ENCODE results near the gene CDC123. TPM values are rescaled to one million over a fixed set of nuclear protein-coding genes. Genes with fewer than 3 reads are reported as not detected.

Gene CDC123
- total and polyA plus RNA-seq, 2 of the 4 experiments (the other 2 are of a cell fraction): 100 to 203 TPM

- intact Hi-C loops (cut with micrococcal nuclease): no loop called here
- Histone ChIP-seq H3K4me3 (ENCODE audit: insufficient read depth, low read depth, low read length) (no peak overlapping the region), H3K18ac (ENCODE audit: low read depth, low read length) (no peak overlapping the region), H2AK5ac (ENCODE audit: low read depth, low read length) (no peak overlapping the region), H3K14ac (replicated peaks; ENCODE audit: low read depth, low read length) (no peak overlapping the region), H3K27me3 (ENCODE audit: control insufficient read depth, insufficient read depth, low read length) (no peaks in the 10 kb centered on the region), H3K27ac (ENCODE audit: insufficient read depth, low read length) (no peak overlapping the region), H2BK120ac (ENCODE audit: low read depth, low read length) (no peak overlapping the region), H3K4me2 (ENCODE audit: low read depth, low read length) (no peak overlapping the region), H2AK9ac (replicated peaks; ENCODE audit: low read depth, low read length, poor library complexity) (no peak overlapping the region), H4K91ac (ENCODE audit: insufficient read depth, low read depth, low read length) (no peak overlapping the region), H3K4me1 (ENCODE audit: control insufficient read depth, insufficient read depth, low read length) (no peaks in the 10 kb centered on the region), H3K79me1 (ENCODE audit: low read depth in 1 of 2, low read length in 2 of 2) (peaks cover 30 to 31% of the 10 kb centered on the region in 2 experiments), H3K9me3 (ENCODE audit: control insufficient read depth, insufficient read depth, low read length) (no peaks in the 10 kb centered on the region), H2BK20ac (ENCODE audit: low read depth, low read length) (no peak overlapping the region), H3K4ac (ENCODE audit: low read depth, low read length) (no peak overlapping the region), H2BK5ac (ENCODE audit: low read depth, low read length, poor library complexity, severe bottlenecking) (no peak overlapping the region), H3K9ac (ENCODE audit: low read depth, low read length) (no peak overlapping the region), H3K9me1 (ENCODE audit: insufficient read depth, low read length) (0 out of 2 replicates have a peak, but pooled peaks cover 6% of the 10 kb centered on the region), H4K8ac (ENCODE audit: low read depth in 2 of 2, low read length in 2 of 2) (no peak overlapping the region), H3K23ac (ENCODE audit: low read depth, low read length) (no peak overlapping the region), H2BK15ac (ENCODE audit: low read depth, low read length) (no peak overlapping the region), H4K5ac (ENCODE audit: low read depth, low read length) (no peak overlapping the region), H2AFZ (replicated peaks; ENCODE audit: low read length, poor library complexity) (no peak overlapping the region), H3K56ac (ENCODE audit: extremely low read depth, insufficient read depth, low read length) (no peak overlapping the region), H4K20me1 (ENCODE audit: insufficient read depth, low read length) (0 out of 2 replicates have a peak, but pooled peaks cover 1% of the 10 kb centered on the region), H3K36me3 (ENCODE audit: control insufficient read depth, insufficient read depth, low read length) (peaks cover 21% of the 10 kb centered on the region)
- WGBS, 2 experiments (ENCODE audit: extremely low coverage in 2 of 2, insufficient read length in 1 of 2): no CpG with 5 or more reads among the region's 7 CpGs
- ChIA-PET CTCF (no interaction called here), POLR2A (ENCODE audit: unreplicated experiment) (no interaction called here)
- in situ Hi-C loops (cut with MboI; ENCODE audit: low sequenced_read_pairs): no loop called here
- BruUV-seq (replicated peaks): no TSS peak
- DNase-seq (no peak), ATAC-seq (ENCODE audit: low read depth) (no peak)
- TF ChIP-seq MAFK (IDR thresholded peaks at IDR 0.05; ENCODE audit: low read depth, low read length) (no peak), RFX5 (IDR thresholded peaks at IDR 0.05; ENCODE audit: low read depth, low read length) (no peak), CEBPB (IDR thresholded peaks at IDR 0.05; ENCODE audit: low read depth, low read length) (no peak), FOS (IDR thresholded peaks at IDR 0.05; ENCODE audit: low read depth, low read length) (no peak), BHLHE40 (IDR thresholded peaks at IDR 0.05; ENCODE audit: low read depth, low read length) (no peak), SMC3 (IDR thresholded peaks at IDR 0.05; ENCODE audit: low read depth, low read length) (no peak), MAZ (IDR thresholded peaks at IDR 0.05; ENCODE audit: borderline replicate concordance, low read depth, low read length) (no peak), CHD1 (IDR thresholded peaks at IDR 0.05; ENCODE audit: low read depth, low read length) (no peak), RAD21 (IDR thresholded peaks at IDR 0.05; ENCODE audit: low read length) (no peak), RCOR1 (IDR thresholded peaks at IDR 0.05; ENCODE audit: insufficient replicate concordance, low read length) (no peak), USF2 (IDR thresholded peaks at IDR 0.05; ENCODE audit: low read depth, low read length) (no peak), MXI1 (IDR thresholded peaks at IDR 0.05; ENCODE audit: borderline replicate concordance, low read depth, low read length) (no peak), POLR2A (IDR thresholded peaks at IDR 0.05; ENCODE audit: low read depth, low read length) (no peak)
- TF ChIP-seq, protein P1, sequence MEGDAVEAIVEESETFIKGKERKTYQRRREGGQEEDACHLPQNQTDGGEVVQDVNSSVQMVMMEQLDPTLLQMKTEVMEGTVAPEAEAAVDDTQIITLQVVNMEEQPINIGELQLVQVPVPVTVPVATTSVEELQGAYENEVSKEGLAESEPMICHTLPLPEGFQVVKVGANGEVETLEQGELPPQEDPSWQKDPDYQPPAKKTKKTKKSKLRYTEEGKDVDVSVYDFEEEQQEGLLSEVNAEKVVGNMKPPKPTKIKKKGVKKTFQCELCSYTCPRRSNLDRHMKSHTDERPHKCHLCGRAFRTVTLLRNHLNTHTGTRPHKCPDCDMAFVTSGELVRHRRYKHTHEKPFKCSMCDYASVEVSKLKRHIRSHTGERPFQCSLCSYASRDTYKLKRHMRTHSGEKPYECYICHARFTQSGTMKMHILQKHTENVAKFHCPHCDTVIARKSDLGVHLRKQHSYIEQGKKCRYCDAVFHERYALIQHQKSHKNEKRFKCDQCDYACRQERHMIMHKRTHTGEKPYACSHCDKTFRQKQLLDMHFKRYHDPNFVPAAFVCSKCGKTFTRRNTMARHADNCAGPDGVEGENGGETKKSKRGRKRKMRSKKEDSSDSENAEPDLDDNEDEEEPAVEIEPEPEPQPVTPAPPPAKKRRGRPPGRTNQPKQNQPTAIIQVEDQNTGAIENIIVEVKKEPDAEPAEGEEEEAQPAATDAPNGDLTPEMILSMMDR (conservative IDR thresholded peaks at IDR 0.05; ENCODE audit: low read depth, low read length): no peak
- TF ChIP-seq, protein P2, sequence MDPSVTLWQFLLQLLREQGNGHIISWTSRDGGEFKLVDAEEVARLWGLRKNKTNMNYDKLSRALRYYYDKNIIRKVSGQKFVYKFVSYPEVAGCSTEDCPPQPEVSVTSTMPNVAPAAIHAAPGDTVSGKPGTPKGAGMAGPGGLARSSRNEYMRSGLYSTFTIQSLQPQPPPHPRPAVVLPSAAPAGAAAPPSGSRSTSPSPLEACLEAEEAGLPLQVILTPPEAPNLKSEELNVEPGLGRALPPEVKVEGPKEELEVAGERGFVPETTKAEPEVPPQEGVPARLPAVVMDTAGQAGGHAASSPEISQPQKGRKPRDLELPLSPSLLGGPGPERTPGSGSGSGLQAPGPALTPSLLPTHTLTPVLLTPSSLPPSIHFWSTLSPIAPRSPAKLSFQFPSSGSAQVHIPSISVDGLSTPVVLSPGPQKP (IDR thresholded peaks at IDR 0.05; ENCODE audit: borderline replicate concordance, low read depth, low read length): no peak
- dilution Hi-C loops (cut with HindIII; ENCODE audit: low sequenced_read_pairs, unreplicated experiment): no loop called here
Measured at GRCh38 chr10:12184165-12184564, 11.8 kb upstream of the CDC123 start.

Measured in IMR-90 (cell line).